Osteoblast (primary cell): ENCODE results near the gene MYOM1. TPM values are rescaled to one million over a fixed set of nuclear protein-coding genes. Genes with fewer than 3 reads are reported as not detected.

ENCODE experiments used
- DNase-seq: peaks from one replicate; pipeline ENCODE4 v3.0.0; 2011; ENCODE audit warnings: low spot score, mixed read lengths; ENCODE audit not compliant: insufficient read length; ENCODE audit errors: missing footprints
- H2AFZ ChIP-seq: 2 replicates; pipeline ENCODE4 v1.6.0; 2011; ENCODE audit warnings: mild to moderate bottlenecking, low read length
- H3K27ac ChIP-seq: 2 replicates; pipeline ENCODE4 v1.5.1; 2011; ENCODE audit warnings: mild to moderate bottlenecking, low read depth, low read length, moderate library complexity
- H3K27me3 ChIP-seq: 2 replicates; pipeline ENCODE4 v1.6.0; 2012; ENCODE audit warnings: mild to moderate bottlenecking, control low read depth, inconsistent platforms, low read length, moderate library complexity; ENCODE audit not compliant: insufficient read depth
- H3K36me3 ChIP-seq: 2 replicates; pipeline ENCODE4 v1.5.1; 2011; ENCODE audit warnings: mild to moderate bottlenecking, low read length, control low read depth, moderate library complexity; ENCODE audit not compliant: insufficient read depth
- H3K4me1 ChIP-seq: 2 replicates; pipeline ENCODE4 v1.5.1; 2011; ENCODE audit warnings: mild to moderate bottlenecking, low read length, control low read depth, moderate library complexity; ENCODE audit not compliant: insufficient read depth
- H3K4me2 ChIP-seq: 2 replicates; pipeline ENCODE4 v1.6.0; 2011; ENCODE audit warnings: mild to moderate bottlenecking, low read length; ENCODE audit not compliant: insufficient read depth
- H3K4me3 ChIP-seq: fragments of 200-600 bp; sonication (generic); 3 replicates; pipeline ENCODE4 v1.5.1; 2012; ENCODE audit warnings: mild to moderate bottlenecking, low read length, inconsistent platforms; ENCODE audit not compliant: insufficient read depth
- H3K79me2 ChIP-seq: 2 replicates; pipeline ENCODE4 v1.6.0; 2012; ENCODE audit warnings: mild to moderate bottlenecking, low read length, control low read depth, inconsistent platforms; ENCODE audit not compliant: insufficient read depth
- H3K9me3 ChIP-seq: 2 replicates; pipeline ENCODE4 v1.5.1; 2011; ENCODE audit warnings: low read depth, low read length, control low read depth
- H4K20me1 ChIP-seq: 2 replicates; pipeline ENCODE4 v1.6.0; 2012; ENCODE audit warnings: mild to moderate bottlenecking, low read length, control low read depth; ENCODE audit not compliant: insufficient read depth
- total RNA-seq: library from RNA; depleted of rRNA; stranded (reverse); fragments of >200 nt; gene quantifications from 2 replicates; pipeline ENCODE4 v1.2.3, GENCODE V29; 2012
- TF ChIP-seq, protein P1 (sequence below): IDR thresholded peaks from 2 replicates; pipeline ENCODE4 v1.5.1; 2011; ENCODE audit warnings: mild to moderate bottlenecking, low read depth, low read length, moderate library complexity; ENCODE audit errors: extremely low read depth

Gene MYOM1
- total RNA-seq, 1 donor: 1.8 TPM

DNA sequence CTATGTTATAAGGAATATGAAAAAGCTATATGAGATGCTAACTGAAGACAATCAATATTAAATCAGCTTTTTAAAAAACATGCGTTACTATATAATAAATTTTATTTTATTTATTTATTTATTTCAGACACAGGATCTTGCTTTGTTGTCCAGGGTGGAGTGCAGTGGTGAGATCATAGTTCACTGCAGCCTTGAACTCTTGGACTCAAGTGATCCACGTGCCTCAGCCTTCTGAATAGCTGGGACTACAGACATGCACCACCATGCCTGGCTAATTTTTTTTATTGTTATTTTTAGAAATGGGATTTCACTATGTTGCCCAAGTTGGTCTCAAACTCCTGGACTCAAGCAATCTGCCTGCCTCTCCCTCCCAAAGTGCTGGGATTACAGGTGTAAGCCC, 89.4 kb downstream of the MYOM1 start:
- H3K36me3 ChIP-seq: no peaks in the 10 kb centered on the region
- TF ChIP-seq, protein P1, sequence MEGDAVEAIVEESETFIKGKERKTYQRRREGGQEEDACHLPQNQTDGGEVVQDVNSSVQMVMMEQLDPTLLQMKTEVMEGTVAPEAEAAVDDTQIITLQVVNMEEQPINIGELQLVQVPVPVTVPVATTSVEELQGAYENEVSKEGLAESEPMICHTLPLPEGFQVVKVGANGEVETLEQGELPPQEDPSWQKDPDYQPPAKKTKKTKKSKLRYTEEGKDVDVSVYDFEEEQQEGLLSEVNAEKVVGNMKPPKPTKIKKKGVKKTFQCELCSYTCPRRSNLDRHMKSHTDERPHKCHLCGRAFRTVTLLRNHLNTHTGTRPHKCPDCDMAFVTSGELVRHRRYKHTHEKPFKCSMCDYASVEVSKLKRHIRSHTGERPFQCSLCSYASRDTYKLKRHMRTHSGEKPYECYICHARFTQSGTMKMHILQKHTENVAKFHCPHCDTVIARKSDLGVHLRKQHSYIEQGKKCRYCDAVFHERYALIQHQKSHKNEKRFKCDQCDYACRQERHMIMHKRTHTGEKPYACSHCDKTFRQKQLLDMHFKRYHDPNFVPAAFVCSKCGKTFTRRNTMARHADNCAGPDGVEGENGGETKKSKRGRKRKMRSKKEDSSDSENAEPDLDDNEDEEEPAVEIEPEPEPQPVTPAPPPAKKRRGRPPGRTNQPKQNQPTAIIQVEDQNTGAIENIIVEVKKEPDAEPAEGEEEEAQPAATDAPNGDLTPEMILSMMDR: no peak
- no peaks in the 10 kb centered on the region for H3K27me3 ChIP-seq
- H3K27ac ChIP-seq: no peak overlapping the region
- no peak overlapping the region for H3K4me2 ChIP-seq
- H3K4me1 ChIP-seq: no peaks in the 10 kb centered on the region
- no peak overlapping the region for H3K4me3 ChIP-seq
- no peak overlapping the region for H2AFZ ChIP-seq
- no peaks in the 10 kb centered on the region for H4K20me1 ChIP-seq
- no peaks in the 10 kb centered on the region for H3K9me3 ChIP-seq
- H3K79me2 ChIP-seq: no peaks in the 10 kb centered on the region
- DNase-seq: no peak

- no peak overlapping the region for H3K4me3 ChIP-seq
- H2AFZ ChIP-seq: no peak overlapping the region
- H4K20me1 ChIP-seq: no peaks in the 10 kb centered on the region
- no peaks in the 10 kb centered on the region for H3K4me1 ChIP-seq
- H3K27ac ChIP-seq: no peak overlapping the region
- no peaks in the 10 kb centered on the region for H3K9me3 ChIP-seq
- no peaks in the 10 kb centered on the region for H3K79me2 ChIP-seq
- peak overlapping the region; percentile 26 for H3K4me2 ChIP-seq
- H3K36me3 ChIP-seq: no peaks in the 10 kb centered on the region
- TF ChIP-seq, protein P1: peak; percentile 96
- peak; percentile 83 for DNase-seq
- no peaks in the 10 kb centered on the region for H3K27me3 ChIP-seq
These were observed 90.5 kb downstream of the MYOM1 start for GRCh38 chr18:3129053-3129864.

GRCh38 chr18:3126457-3127097, 93.2 kb downstream of the MYOM1 start:
- H3K79me2 ChIP-seq: no peaks in the 10 kb centered on the region
- no peak overlapping the region for H3K4me3 ChIP-seq
- no peaks in the 10 kb centered on the region for H3K27me3 ChIP-seq
- H4K20me1 ChIP-seq: no peaks in the 10 kb centered on the region
- H3K36me3 ChIP-seq: no peaks in the 10 kb centered on the region
- H3K4me2 ChIP-seq: no peak overlapping the region
- DNase-seq: no peak
- no peak overlapping the region for H2AFZ ChIP-seq
- no peak overlapping the region for H3K27ac ChIP-seq
- TF ChIP-seq, protein P1: no peak
- no peaks in the 10 kb centered on the region for H3K9me3 ChIP-seq
- no peaks in the 10 kb centered on the region for H3K4me1 ChIP-seq

- no peaks in the 10 kb centered on the region for H3K79me2 ChIP-seq
- TF ChIP-seq, protein P1: no peak
- no peaks in the 10 kb centered on the region for H3K27me3 ChIP-seq
- H3K36me3 ChIP-seq: no peaks in the 10 kb centered on the region
- no peaks in the 10 kb centered on the region for H4K20me1 ChIP-seq
- H3K4me2 ChIP-seq: no peak overlapping the region
- H2AFZ ChIP-seq: no peak overlapping the region
- no peak overlapping the region for H3K27ac ChIP-seq
- H3K4me1 ChIP-seq: no peaks in the 10 kb centered on the region
- no peaks in the 10 kb centered on the region for H3K9me3 ChIP-seq
- H3K4me3 ChIP-seq: no peak overlapping the region
- no peak for DNase-seq
These were observed 94.9 kb downstream of the MYOM1 start for GRCh38 chr18:3124822-3125221.
